ENCODE data around the gene COL25A1.

COL25A1 gene

GRCh38 chr4:109313168-109314133 lies 11.0 kb upstream of the COL25A1 start:
- DNase-seq (ENCODE audit: extremely low spot score): no peak
- TF ChIP-seq CTCF (IDR thresholded peaks at IDR 0.05; ENCODE audit: control extremely low read depth, extremely low read depth, low read depth, missing control alignments): no peak
- ChIA-PET CTCF (no interaction called here), POLR2A (no interaction called here)

DNA sequence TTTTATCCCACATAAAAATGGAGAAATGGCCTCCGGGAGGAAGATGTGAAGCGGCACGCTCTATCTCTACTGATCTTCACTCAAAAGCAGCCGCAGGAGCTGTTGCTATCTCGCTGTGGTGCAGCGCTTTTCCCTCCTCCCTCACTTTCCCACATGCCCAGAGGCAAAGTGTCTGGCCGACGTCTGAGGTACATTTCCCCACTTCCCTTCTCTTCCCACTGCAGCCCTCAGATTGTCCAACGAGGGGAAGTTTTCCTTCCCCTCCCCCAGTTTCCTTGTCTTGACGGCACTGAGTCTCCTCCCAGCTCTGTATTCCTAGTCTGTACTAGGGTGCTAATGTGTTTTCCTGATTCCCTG lies 660 bp upstream of the COL25A1 start:
- TF ChIP-seq CTCF (IDR thresholded peaks at IDR 0.05; ENCODE audit: control extremely low read depth, extremely low read depth, low read depth, missing control alignments): no peak
- POLR2A ChIA-PET: no interaction called here
- DNase-seq (ENCODE audit: extremely low spot score): no peak
- CTCF ChIA-PET: no interaction called here

- ChIA-PET CTCF (no interaction called here), POLR2A (no interaction called here)
- TF ChIP-seq CTCF (IDR thresholded peaks at IDR 0.05; ENCODE audit: control extremely low read depth, extremely low read depth, low read depth, missing control alignments): no peak
- no peak for DNase-seq (ENCODE audit: extremely low spot score)
These were observed 652 bp downstream of the COL25A1 start for GRCh38 chr4:109301651-109302360.

GRCh38 chr4:109298279-109299010 lies 4.0 kb downstream of the COL25A1 start:
- TF ChIP-seq CTCF (IDR thresholded peaks at IDR 0.05; ENCODE audit: control extremely low read depth, extremely low read depth, low read depth, missing control alignments): peak; percentile 8
- ChIA-PET CTCF (interaction anchor here (1.0 to 1.5 kb wide), 6 partner anchors 8 to 24 kb away, joined by 3 to 4 read pairs (median 3); no protein-coding TSS in a partner anchor), POLR2A (no interaction called here)
- DNase-seq (ENCODE audit: extremely low spot score): no peak

DNA sequence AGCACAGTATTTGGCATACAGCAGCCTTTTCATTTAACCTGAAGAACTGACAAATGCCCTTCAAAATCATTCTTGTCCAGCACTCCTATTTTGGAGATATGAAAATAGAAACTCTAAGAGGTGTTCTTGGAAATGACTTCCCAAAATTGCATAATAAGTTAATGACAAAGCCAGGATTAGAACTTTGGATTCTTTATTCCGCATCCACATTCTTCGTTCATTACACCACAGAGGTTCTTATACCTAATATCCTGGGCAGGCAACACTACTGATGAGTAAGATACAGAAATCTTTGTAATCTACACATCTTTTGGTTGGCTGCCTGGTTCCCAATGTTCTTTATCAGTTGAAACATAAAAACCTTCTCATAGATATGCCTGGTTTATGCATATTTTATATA lies 5.9 kb downstream of the COL25A1 start:
- CTCF ChIA-PET: interaction anchor here (1.1 kb wide), 1 partner anchor 19 kb away, joined by 3 read pairs; no protein-coding TSS in a partner anchor
- POLR2A ChIA-PET: no interaction called here
- no peak for TF ChIP-seq CTCF (IDR thresholded peaks at IDR 0.05; ENCODE audit: control extremely low read depth, extremely low read depth, low read depth, missing control alignments)
- no peak for DNase-seq (ENCODE audit: extremely low spot score)

DNA sequence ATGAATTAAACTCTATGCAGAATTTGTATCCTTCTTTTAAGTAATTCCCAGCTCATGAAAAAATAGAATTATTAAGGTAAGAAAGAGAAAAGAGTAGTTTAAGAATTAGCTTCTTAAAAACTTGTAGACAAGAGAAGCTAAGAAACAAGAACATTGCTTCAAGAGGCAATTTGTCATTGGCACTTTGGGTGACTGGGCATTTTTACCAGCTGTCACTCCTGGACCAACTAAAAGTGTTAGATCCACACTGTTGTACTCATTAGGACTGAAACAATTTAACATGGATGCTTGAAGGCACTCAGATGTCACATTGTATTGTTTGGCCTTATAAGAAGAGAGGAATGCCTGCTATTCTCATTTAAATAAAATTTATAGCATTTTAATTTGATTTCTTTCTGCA lies 7.4 kb downstream of the COL25A1 start:
- DNase-seq (ENCODE audit: extremely low spot score): no peak
- CTCF ChIA-PET: interaction anchor here (1.1 kb wide), 1 partner anchor 1276 kb away, joined by 3 read pairs; no protein-coding TSS in a partner anchor
- POLR2A ChIA-PET: no interaction called here
- no peak for TF ChIP-seq CTCF (IDR thresholded peaks at IDR 0.05; ENCODE audit: control extremely low read depth, extremely low read depth, low read depth, missing control alignments)
